ENCODE data around the gene IFT74. TPM values are rescaled to one million over a fixed set of nuclear protein-coding genes. Genes with fewer than 3 reads are reported as not detected.

The IFT74 gene
- total RNA-seq, 1 donor from 2014 or later: 17.0 TPM

GRCh38 chr9:27065288-27065687, 109.1 kb downstream of the IFT74 start:
- no peak overlapping the region for H3K4me3 Mint-ChIP-seq (ENCODE audit: unreplicated experiment)
- DNase-seq (ENCODE audit: extremely low spot score, unreplicated experiment): no peak
- H3K36me3 Mint-ChIP-seq (ENCODE audit: unreplicated experiment): peaks cover 4% of the 10 kb centered on the region
- TF ChIP-seq, protein P1, sequence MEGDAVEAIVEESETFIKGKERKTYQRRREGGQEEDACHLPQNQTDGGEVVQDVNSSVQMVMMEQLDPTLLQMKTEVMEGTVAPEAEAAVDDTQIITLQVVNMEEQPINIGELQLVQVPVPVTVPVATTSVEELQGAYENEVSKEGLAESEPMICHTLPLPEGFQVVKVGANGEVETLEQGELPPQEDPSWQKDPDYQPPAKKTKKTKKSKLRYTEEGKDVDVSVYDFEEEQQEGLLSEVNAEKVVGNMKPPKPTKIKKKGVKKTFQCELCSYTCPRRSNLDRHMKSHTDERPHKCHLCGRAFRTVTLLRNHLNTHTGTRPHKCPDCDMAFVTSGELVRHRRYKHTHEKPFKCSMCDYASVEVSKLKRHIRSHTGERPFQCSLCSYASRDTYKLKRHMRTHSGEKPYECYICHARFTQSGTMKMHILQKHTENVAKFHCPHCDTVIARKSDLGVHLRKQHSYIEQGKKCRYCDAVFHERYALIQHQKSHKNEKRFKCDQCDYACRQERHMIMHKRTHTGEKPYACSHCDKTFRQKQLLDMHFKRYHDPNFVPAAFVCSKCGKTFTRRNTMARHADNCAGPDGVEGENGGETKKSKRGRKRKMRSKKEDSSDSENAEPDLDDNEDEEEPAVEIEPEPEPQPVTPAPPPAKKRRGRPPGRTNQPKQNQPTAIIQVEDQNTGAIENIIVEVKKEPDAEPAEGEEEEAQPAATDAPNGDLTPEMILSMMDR (IDR thresholded peaks at IDR 0.05): no peak
- H3K27me3 Mint-ChIP-seq (ENCODE audit: unreplicated experiment): no peaks in the 10 kb centered on the region
- H3K27ac Mint-ChIP-seq (ENCODE audit: unreplicated experiment): no peak overlapping the region
- H3K4me1 Mint-ChIP-seq (ENCODE audit: unreplicated experiment): peaks cover 9% of the 10 kb centered on the region
- no peaks in the 10 kb centered on the region for H3K9me3 Mint-ChIP-seq (ENCODE audit: unreplicated experiment)

GRCh38 chr9:27073841-27074728, 117.9 kb downstream of the IFT74 start:
- Mint-ChIP-seq H3K4me3 (ENCODE audit: unreplicated experiment) (no peak overlapping the region), H3K27me3 (ENCODE audit: unreplicated experiment) (no peaks in the 10 kb centered on the region), H3K36me3 (ENCODE audit: unreplicated experiment) (peaks cover 16% of the 10 kb centered on the region), H3K4me1 (ENCODE audit: unreplicated experiment) (no peaks in the 10 kb centered on the region), H3K27ac (ENCODE audit: unreplicated experiment) (no peak overlapping the region), H3K9me3 (ENCODE audit: unreplicated experiment) (peaks cover 13% of the 10 kb centered on the region)
- TF ChIP-seq, protein P1 (IDR thresholded peaks at IDR 0.05): no peak
- no peak for DNase-seq (ENCODE audit: extremely low spot score, unreplicated experiment)

DNA sequence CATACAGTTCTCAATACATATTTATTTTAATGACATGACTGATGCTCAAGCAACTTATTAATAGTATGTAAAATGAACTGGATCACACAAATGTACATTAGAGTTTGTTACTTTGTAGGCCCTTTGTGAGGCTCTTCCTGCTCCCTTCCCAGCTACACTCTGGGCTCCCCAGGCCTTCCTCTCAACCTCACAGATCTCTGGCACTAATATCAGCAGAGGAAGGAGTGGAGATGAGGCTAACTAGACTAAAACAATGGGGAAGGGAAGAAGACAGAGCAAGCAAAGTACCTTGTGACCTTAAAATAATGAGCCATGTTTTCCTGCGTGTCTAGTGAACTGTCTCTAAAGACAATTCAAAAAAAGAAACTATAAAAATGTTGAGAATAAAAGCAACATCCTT, 122.5 kb downstream of the IFT74 start:
- peaks cover 12% of the 10 kb centered on the region for H3K36me3 Mint-ChIP-seq (ENCODE audit: unreplicated experiment)
- H3K9me3 Mint-ChIP-seq (ENCODE audit: unreplicated experiment): peaks cover 6% of the 10 kb centered on the region
- H3K27me3 Mint-ChIP-seq (ENCODE audit: unreplicated experiment): no peaks in the 10 kb centered on the region
- H3K27ac Mint-ChIP-seq (ENCODE audit: unreplicated experiment): no peak overlapping the region
- TF ChIP-seq, protein P1 (IDR thresholded peaks at IDR 0.05): no peak
- DNase-seq (ENCODE audit: extremely low spot score, unreplicated experiment): no peak
- no peaks in the 10 kb centered on the region for H3K4me1 Mint-ChIP-seq (ENCODE audit: unreplicated experiment)
- H3K4me3 Mint-ChIP-seq (ENCODE audit: unreplicated experiment): no peak overlapping the region

GRCh38 chr9:27085456-27085855, 129.2 kb downstream of the IFT74 start:
- Mint-ChIP-seq H3K27me3 (ENCODE audit: unreplicated experiment) (no peaks in the 10 kb centered on the region), H3K9me3 (ENCODE audit: unreplicated experiment) (no peaks in the 10 kb centered on the region), H3K4me3 (ENCODE audit: unreplicated experiment) (no peak overlapping the region), H3K36me3 (ENCODE audit: unreplicated experiment) (peaks cover 2% of the 10 kb centered on the region), H3K4me1 (ENCODE audit: unreplicated experiment) (peaks cover 48% of the 10 kb centered on the region), H3K27ac (ENCODE audit: unreplicated experiment) (peak overlapping the region; percentile 27)
- TF ChIP-seq, protein P1 (IDR thresholded peaks at IDR 0.05): no peak
- DNase-seq (ENCODE audit: extremely low spot score, unreplicated experiment): no peak

GRCh38 chr9:27086818-27087680, 130.8 kb downstream of the IFT74 start:
- no peaks in the 10 kb centered on the region for H3K36me3 Mint-ChIP-seq (ENCODE audit: unreplicated experiment)
- H3K4me1 Mint-ChIP-seq (ENCODE audit: unreplicated experiment): peaks cover 55% of the 10 kb centered on the region
- H3K27me3 Mint-ChIP-seq (ENCODE audit: unreplicated experiment): no peaks in the 10 kb centered on the region
- H3K27ac Mint-ChIP-seq (ENCODE audit: unreplicated experiment): peak overlapping the region; percentile 93
- no peaks in the 10 kb centered on the region for H3K9me3 Mint-ChIP-seq (ENCODE audit: unreplicated experiment)
- TF ChIP-seq, protein P1 (IDR thresholded peaks at IDR 0.05): no peak
- H3K4me3 Mint-ChIP-seq (ENCODE audit: unreplicated experiment): peak overlapping the region; percentile 42
- DNase-seq (ENCODE audit: extremely low spot score, unreplicated experiment): no peak
